Measurements from ENCODE around the gene ZRANB1. TPM values are rescaled to one million over a fixed set of nuclear protein-coding genes. Genes with fewer than 3 reads are reported as not detected.

Gene ZRANB1
- total and polyA plus RNA-seq, 2 of the 13 experiments (the other 11 are each of a cell fraction or from before 2014, with no cell fraction given), result 10.3 to 19.6 TPM

- ATAC-seq (no peak), DNase-seq (ENCODE audit: low spot score) (no peak), FAIRE-seq (no peak)
- no peak overlapping the region for H3K27ac ChIP-seq (ENCODE audit: extremely low read length, insufficient read depth, low read length)
- H3K36me3 ChIP-seq (replicated peaks in 1 of 2; ENCODE audit: control insufficient read depth in 1 of 2, insufficient read depth in 2 of 2, low read length in 2 of 2), result peaks cover 21 to 48% of the 10 kb centered on the region in 2 experiments
- no peak overlapping the region for H3K9ac ChIP-seq (ENCODE audit: insufficient read depth, low read depth, low read length)
- H3K4me3 ChIP-seq (replicated peaks in 1 of 3; ENCODE audit: insufficient read depth in 1 of 3, low read depth in 2 of 3, low read length in 3 of 3), result no peak overlapping the region
- H3K4me1 ChIP-seq (ENCODE audit: insufficient read depth, low read length), result no peaks in the 10 kb centered on the region
- WGBS (ENCODE audit: low lambda C conversion rate), result 98% methylated on average over 3 of the region's 3 CpGs
- no peak overlapping the region for H2AFZ ChIP-seq (ENCODE audit: low read length)
- in situ Hi-C loops (cut with HindIII; ENCODE audit: extremely low pct_ligation_motif_present, low pct_unique_long_range_greater_than_20kb) (no loop called here), intact Hi-C loops (cut with micrococcal nuclease; ENCODE audit: unreplicated experiment) (no loop called here)
- no peak overlapping the region for H3K4me2 ChIP-seq (ENCODE audit: low read depth, low read length)
- POLR2A ChIA-PET, result no interaction called here
- H3K27me3 ChIP-seq (ENCODE audit: control insufficient read depth in 1 of 2, insufficient read depth in 2 of 2, low read length in 2 of 2), result no peaks in the 10 kb centered on the region
- H4K20me1 ChIP-seq (ENCODE audit: insufficient read depth, low read length), result no peaks in the 10 kb centered on the region; the same call in none of the 2 replicates
- H3K9me3 ChIP-seq (ENCODE audit: low read length), result no peaks in the 10 kb centered on the region
- H3K79me2 ChIP-seq (ENCODE audit: insufficient read depth, low read length), result no peaks in the 10 kb centered on the region
- BruUV-seq (replicated peaks), result no TSS peak
- CTCF ChIA-PET (ENCODE audit: low intra/inter-chr PET ratio, low total read pairs), result no interaction called here
- no peak for TF ChIP-seq ZBTB4 (CRISPR knock-in tag; IDR thresholded peaks at IDR 0.05; ENCODE audit: borderline replicate concordance)
- TF ChIP-seq ZNF326 (CRISPR knock-in tag; IDR thresholded peaks at IDR 0.05; ENCODE audit: borderline replicate concordance), result no peak
- TF ChIP-seq ZNF761 (CRISPR knock-in tag; conservative IDR thresholded peaks at IDR 0.05), result no peak
- TF ChIP-seq ZNF691 (CRISPR knock-in tag; IDR thresholded peaks at IDR 0.05; ENCODE audit: borderline replicate concordance, low read depth), result no peak
- TF ChIP-seq ZNF781 (CRISPR knock-in tag; IDR thresholded peaks at IDR 0.05; ENCODE audit: borderline replicate concordance, not compliant biosample characterization), result no peak
- TF ChIP-seq KIAA2018 (CRISPR knock-in tag; IDR thresholded peaks at IDR 0.05; ENCODE audit: borderline replicate concordance), result no peak
- no peak for TF ChIP-seq ARHGAP35 (CRISPR knock-in tag; IDR thresholded peaks at IDR 0.05; ENCODE audit: borderline replicate concordance)
- no peak for TF ChIP-seq ZSCAN12 (CRISPR knock-in tag; IDR thresholded peaks at IDR 0.05)
- TF ChIP-seq NFATC3 (CRISPR knock-in tag; IDR thresholded peaks at IDR 0.05), result no peak
- no peak for TF ChIP-seq ZNF660 (CRISPR knock-in tag; IDR thresholded peaks at IDR 0.05; ENCODE audit: borderline replicate concordance, low read depth)
- no peak for TF ChIP-seq ZNF451 (CRISPR knock-in tag; IDR thresholded peaks at IDR 0.05)
- no peak for TF ChIP-seq MAFG (CRISPR knock-in tag; IDR thresholded peaks at IDR 0.05)
- no peak for TF ChIP-seq ZNF878 (CRISPR knock-in tag; IDR thresholded peaks at IDR 0.05)
These were observed 35.2 kb downstream of the ZRANB1 start for GRCh38 chr10:124977161-124977560.

All from HepG2 (cell line).